GM18519 (cell line): ENCODE data around the gene MOB1A.
"Not testable (repeated sequence)": the region's sequence is repeated elsewhere in the genome, so short reads cannot be mapped to it uniquely, and the experiment has no call there.

Experiments used
- ATAC-seq: cut with Tn5 transposase; IDR thresholded peaks from one replicate; pipeline ENCODE4 v1.9.1; 2021; ENCODE audit warnings: mild to moderate bottlenecking, moderate library complexity; ENCODE audit not compliant: unreplicated experiment, low FRiP score

The MOB1A gene

GRCh38 chr2:74199275-74199701, 20.6 kb upstream of the MOB1A start:
- no peak for ATAC-seq

- ATAC-seq = peak; percentile 79
These were observed 20.0 kb upstream of the MOB1A start, which contains the start of gene MTHFD2 for GRCh38 chr2:74198461-74199274. Gene MTHFD2, plus strand, starts transcription at chr2:74198615. Its CDS starts 27 bp downstream, at chr2:74198642.

- no peak for ATAC-seq
These were observed 19.4 kb upstream of the MOB1A start for GRCh38 chr2:74198023-74198460.

DNA sequence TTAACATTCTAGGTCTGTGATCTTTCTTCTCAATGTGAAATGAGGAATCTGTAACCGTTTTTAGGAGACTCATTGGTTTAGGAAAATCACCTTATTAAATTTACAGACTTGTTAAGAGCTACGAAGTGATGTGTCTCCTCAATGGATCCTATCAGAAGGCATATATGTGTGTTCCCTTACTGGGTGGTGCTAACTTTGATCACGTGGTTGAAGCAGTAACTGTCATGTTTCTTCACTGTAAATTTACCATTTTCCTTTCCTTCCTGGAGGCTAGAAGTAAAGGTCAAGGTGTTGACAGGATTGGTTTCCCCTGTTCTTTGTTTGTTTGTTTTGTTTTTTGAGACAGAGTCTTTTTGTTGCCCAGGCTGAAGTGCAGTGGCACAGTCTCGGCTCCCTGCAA, 18.4 kb upstream of the MOB1A start:
- ATAC-seq = no peak

- ATAC-seq = no peak
These were observed 16.1 kb upstream of the MOB1A start for GRCh38 chr2:74194799-74195198.

DNA sequence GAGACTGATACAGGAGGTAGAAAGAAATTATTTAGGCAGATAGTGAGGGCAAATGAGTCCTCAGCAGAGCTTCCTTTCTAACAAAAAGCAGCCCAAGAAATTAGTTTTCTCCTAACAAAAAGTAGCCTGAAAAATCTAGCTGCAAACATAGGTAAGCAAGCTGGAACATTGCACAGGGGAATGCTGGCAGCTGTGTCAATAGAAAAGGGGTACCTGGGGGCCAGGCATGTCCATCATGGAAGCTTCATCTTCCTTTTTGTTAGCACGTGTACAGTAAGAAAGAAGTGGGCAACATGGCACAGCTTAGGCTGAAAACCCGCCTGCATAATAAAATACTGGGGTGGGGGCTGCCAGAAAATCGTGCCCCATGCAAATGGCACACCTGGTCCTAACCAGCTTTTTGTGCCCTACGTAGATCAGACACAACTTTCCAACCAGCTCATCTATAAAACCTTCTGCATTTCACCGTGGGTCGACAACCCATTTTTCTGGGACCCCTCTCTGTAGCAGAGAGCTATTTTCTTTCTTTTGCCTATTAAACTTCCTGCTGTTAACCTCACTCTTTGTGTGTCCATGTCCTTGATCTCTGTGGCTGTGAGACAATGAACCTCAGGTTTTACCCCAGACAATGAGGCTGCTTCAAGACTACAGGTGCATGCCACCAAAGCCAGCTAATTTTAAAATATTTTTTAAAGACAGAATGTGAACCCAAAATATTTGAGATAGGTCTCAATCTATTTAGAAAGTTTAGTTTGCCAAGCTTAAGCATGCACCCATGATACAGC, 13.1 kb upstream of the MOB1A start:
- no peak for ATAC-seq

- ATAC-seq = no peak
These were observed 10.0 kb upstream of the MOB1A start for GRCh38 chr2:74188696-74189095.

DNA sequence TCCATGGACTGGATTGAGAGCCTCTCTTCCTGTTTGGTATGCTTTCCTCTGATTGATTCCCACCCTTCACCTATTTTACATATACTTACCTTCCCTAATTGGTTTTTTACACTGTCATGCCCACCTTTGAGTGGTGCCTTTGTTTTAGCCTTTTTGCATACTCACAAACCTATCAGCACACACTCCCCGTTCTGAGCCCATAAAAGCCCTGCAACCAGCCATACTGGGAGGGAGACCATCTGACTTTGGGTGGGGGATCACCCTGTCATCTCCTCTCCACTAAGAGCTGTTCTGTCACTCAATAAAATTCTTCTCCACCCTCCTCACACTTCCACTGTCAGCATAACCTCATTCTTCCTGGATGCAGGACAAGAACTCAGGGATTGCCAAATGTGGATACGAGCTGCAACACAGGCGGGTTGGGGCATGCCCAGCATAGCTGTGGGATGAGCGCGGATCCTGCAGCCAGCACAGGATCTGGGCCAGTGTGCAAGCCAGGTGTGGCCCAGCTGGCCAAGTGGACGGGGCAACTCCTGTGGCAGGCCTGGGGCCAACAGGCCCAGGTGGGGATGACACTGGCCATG, 9.4 kb upstream of the MOB1A start:
- no peak for ATAC-seq

DNA sequence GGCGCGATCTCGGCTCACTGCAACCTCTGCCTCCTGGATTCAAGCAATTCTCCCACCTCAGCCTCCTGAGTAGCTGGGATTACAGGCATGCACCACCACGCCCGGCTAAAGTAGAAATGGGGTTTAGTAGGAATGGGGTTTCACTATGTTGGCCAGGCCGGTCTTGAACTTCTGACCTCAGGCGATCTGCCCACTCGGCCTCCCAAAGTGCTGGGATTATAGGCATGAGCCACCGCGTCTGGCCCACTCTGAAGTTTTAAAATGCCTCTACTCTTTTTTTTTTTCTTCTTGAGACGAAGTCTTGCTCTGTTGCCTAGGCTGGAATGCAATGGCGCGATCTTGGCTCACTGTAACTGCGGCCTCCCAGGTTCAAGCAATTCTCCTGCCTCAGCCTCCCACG, 8.0 kb upstream of the MOB1A start:
- ATAC-seq = not testable (repeated sequence)

DNA sequence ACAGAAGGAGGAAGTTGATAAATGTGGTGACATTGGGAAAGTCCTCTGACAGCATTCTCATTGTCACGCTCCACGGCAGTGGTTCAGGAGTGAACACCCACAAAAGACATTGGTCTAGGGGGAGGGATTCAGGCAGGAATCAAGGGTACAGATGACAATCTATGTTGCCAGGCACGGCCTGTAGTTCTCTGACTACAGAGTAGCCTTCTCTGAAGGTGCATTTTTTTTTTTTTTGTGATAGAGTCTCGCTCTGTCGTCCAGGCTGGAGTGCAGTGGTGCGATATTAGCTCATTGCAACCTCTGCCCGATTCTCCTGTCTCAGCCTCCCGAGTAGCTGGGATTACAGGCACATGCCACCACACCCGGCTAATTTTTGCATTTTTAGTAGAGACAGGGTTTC, 7.4 kb upstream of the MOB1A start:
- peak; percentile 51 for ATAC-seq

DNA sequence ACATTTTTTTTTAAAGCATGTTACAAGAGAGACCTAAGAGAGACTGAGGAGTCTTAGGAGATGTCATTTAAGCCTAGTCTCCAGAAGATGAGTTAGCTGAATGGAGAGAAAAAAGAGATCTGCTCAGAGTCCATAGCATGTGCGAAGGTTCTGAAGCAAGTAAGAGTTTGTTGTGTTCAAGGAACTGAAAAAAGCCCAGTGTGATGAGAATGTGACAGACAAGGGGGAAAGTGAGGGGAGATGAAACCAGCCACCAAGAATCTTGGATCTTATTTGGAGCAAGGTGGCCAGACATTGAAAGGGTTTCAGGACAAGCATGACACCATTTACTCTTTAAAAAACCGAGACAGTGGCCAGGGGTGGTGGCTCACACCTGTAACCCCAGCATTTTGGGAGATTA, 5.2 kb upstream of the MOB1A start:
- ATAC-seq = no peak

GRCh38 chr2:74181739-74182138, 3.1 kb upstream of the MOB1A start:
- ATAC-seq = no peak

GRCh38 chr2:74179063-74179865, 585 bp upstream of the MOB1A start:
- ATAC-seq = peak; percentile 6

- no peak for ATAC-seq
These were observed 983 bp downstream of the MOB1A start for GRCh38 chr2:74177696-74178095.

GRCh38 chr2:74174909-74175308, 3.8 kb downstream of the MOB1A start:
- no peak for ATAC-seq

DNA sequence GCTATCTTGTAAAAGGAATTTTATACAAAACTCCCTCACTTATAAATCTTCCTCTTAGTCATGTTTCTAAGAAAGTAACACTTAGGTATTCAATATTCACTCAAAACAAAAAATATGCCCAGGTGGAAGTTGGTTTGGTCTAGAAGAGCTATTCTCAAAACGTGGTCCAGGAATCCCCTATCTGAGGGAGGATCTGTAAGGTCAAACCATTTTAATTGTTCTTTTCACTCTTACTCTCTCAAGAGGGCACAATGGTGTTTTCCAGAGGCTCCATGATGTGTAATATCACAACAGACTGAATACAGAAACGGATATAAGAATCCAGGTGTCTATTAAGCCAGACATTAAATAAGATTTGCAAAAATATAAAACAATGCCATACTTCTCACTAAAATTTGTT, 9.9 kb downstream of the MOB1A start:
- no peak for ATAC-seq

DNA sequence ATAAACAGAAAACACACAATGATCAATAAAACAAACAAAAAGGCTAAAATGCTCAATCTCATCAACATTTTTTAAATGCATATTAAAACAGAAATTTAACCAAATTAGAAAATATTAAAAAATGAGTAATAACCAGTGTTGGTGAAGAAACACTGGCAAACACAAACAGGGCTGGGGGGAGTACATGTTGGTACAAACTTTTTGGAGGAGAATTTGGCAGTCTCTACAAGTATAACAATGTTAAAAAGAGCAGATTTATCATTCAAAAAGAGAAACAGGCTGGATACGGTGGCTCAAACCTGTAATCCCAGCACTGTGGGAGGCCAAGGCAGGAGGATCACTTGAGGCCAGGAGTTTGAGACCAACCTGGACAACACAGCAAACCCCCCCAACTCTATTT, 13.9 kb downstream of the MOB1A start:
- ATAC-seq = no peak

GRCh38 chr2:74162951-74163350, 15.7 kb downstream of the MOB1A start:
- ATAC-seq = no peak

DNA sequence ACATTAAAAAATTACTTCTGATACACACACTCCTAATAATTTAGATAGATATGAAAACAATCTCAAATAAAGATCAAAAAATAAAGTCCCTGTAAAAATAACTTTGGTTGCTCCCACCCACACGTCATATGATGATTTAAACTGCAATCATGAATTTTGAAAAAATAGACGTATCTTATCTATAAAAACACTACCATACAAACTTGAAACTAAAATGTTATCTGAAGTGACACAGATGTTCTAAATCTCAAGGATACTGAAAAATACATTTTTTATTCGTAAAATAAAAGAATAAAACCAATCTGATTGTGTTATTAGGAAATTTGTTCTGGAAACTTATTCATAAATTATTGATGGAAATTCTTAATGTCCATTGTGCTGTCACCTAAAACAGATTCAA, 22.8 kb downstream of the MOB1A start:
- ATAC-seq = no peak

DNA sequence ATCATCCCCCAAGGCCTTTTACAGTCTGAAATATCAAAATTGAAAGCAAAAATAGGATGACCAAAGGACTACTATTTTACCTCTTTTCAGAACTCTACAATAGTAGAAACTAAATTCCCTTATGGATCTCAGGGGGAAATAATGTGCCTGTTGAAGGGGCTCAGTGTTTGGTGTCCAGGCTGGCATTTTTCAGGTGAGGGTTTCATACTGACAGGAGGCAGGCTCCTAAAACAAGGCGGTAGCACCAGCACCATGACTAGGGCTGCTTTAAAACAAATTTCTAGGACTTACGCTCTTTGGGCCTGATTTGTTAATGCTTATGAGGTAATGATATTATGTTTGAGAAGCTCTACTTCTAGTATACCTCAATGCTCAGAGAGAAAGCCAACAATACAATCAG, 25.7 kb downstream of the MOB1A start:
- no peak for ATAC-seq
